ENCODE measurements around the gene GRAMD1A.

DNA sequence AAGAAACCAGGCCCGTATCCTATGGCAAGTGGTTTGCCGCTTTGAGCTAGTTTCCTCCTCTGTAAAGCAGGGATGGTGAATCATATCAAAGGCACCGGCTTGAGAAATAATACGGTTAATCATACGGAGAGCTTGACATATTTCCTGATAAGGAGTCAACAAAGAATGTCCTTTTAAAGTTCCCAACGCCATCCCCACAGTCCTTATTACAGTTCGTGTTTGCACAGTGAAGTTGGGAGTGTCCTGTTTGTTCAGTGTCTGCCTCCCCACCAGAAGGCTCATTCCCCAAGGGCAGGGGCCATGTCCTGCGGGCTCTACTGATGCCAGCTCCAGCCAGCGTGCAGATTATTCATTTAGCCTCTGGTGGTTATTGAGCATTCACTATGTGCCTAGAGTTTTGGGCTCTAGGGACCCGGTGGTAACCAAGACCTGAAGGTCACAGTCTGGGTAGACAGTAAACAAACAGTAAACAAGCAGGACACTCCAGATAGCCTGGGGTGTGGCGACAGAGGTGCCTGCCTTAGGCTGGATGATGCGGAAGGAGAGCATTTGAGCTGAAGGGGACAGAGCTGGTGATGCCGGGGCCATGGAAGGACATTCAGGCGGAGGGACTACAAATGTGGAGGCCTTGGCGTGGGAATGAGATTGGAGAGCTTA is 6.3 kb downstream of the GRAMD1A start:
- TF ChIP-seq, protein P1, sequence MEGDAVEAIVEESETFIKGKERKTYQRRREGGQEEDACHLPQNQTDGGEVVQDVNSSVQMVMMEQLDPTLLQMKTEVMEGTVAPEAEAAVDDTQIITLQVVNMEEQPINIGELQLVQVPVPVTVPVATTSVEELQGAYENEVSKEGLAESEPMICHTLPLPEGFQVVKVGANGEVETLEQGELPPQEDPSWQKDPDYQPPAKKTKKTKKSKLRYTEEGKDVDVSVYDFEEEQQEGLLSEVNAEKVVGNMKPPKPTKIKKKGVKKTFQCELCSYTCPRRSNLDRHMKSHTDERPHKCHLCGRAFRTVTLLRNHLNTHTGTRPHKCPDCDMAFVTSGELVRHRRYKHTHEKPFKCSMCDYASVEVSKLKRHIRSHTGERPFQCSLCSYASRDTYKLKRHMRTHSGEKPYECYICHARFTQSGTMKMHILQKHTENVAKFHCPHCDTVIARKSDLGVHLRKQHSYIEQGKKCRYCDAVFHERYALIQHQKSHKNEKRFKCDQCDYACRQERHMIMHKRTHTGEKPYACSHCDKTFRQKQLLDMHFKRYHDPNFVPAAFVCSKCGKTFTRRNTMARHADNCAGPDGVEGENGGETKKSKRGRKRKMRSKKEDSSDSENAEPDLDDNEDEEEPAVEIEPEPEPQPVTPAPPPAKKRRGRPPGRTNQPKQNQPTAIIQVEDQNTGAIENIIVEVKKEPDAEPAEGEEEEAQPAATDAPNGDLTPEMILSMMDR (IDR thresholded peaks at IDR 0.05): no peak
- peak in 1 of 2 donors; percentile 12 for TF ChIP-seq POLR2A (IDR thresholded peaks at IDR 0.05)

Data from Peyer's patch (tissue), 4 donors.